GM21423 (cell line): ENCODE results near the gene SLC25A26.
A peak's percentile ranks its signal among the peaks of the same experiment; 100 is the strongest.
"Not testable (repeated sequence)": the region's sequence is repeated elsewhere in the genome, so short reads cannot be mapped to it uniquely, and the experiment has no call there.

ENCODE experiments used
- ATAC-seq: cut with Tn5 transposase; IDR thresholded peaks from one replicate; pipeline ENCODE4 v1.9.1; 2021; ENCODE audit warnings: mild to moderate bottlenecking, moderate library complexity; ENCODE audit not compliant: unreplicated experiment

Gene SLC25A26

GRCh38 chr3:66406163-66406562 is 185.4 kb downstream of the SLC25A26 start:
- ATAC-seq = no peak

DNA sequence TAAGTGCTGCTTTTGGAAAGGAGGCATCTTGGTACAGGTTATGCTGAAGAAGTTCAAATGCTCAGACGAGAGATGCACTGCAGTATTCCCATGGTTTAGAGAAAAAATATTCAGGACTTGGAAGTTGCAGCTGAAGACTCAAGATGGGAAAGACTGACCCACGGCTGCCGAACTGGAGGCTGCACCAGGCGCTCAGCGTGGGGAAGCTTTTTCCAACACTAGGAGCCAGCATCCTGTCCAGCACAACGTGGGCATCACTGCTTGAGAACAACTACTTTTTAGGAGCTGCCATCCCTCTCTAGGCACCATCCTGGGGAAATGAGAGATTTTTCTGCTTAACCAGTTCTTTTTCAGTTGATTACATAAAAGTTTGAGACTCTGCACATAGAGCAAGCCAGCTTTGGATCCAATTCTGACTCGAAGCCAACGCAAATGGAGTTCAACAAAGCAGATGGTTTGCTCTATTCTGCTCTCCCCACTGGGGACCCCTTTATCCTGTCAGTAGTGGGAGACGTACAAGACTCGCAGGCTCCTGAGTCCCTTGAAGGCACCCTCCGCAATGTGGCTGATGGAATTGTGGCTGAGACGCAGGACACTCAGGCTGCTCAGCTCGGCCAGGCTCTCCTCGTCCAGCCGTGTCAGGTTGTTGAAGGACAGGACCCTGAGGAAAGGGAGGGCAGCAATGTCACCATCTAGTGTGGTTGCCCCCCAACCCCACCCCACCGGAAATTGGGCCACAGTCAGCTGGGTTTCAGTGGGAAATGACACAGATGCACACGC is 186.2 kb downstream of the SLC25A26 start:
- ATAC-seq = no peak

GRCh38 chr3:66407611-66408218 is 186.9 kb downstream of the SLC25A26 start:
- peak; percentile 84 for ATAC-seq

DNA sequence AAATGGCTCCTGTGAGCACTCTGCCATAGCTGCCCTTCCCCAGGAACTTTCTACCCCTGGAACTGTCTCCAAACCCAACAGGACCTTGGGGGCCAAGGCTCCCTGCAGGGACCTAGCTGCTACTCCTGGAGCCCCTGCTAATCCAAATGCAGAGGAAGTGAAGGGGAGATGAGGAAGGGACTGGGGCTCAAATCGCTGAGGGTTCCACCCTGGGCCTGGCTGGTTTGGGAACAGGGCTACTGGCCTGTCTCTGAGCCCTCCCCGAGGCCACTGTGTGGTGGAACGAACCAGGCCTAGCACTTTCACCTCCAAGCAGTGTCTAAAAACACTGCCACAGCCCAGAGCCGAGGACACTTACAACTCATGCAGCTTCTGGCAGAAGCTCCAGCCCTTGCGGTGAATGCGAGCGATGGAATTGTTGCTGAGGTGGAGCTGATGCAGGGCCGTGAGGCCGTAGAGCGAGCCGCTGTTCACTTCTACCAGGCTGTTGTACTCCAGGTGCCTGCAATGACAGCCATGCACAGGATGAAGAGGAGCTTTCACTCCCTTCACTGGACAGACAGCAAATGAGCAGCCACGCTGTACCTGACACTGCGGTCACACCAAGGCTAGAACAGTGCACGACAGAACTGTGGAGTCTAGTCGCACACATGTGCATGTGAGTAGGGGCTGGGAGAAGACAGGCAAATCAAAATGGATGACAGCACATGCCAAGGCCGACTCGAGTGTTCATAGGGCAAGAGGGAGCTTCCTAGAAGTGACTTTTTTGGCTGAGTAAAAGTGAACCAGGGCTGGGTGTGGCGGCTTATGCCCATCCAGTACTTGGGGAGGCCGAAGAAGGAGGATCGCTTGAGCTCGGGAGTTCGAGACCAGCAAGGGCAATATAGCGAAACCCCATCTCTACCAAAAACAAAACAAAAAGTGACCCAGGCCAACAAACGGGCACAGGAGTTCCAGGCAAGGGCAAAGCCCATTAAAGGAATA is 189.3 kb downstream of the SLC25A26 start:
- no peak for ATAC-seq

GRCh38 chr3:66410976-66411375 is 190.2 kb downstream of the SLC25A26 start:
- ATAC-seq = no peak

DNA sequence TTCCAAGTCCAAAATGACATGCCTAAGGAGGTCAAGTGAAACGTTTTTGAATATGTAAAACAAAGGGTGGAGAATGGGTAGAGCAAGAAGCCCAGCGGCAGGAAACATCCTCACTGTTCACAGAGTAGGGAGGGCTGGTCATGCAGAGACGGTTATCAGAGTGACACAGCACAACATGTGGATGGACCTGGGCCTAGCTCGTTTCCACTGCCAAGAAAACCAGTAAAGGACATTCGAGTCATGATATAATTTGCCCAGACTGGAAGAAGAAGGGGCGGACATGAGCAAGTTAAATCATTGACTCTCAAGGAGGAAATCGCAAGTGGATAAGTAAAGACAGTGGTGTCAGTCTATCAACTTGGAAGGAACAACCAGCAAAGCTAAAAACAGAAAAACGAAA is 190.7 kb downstream of the SLC25A26 start:
- no peak for ATAC-seq

DNA sequence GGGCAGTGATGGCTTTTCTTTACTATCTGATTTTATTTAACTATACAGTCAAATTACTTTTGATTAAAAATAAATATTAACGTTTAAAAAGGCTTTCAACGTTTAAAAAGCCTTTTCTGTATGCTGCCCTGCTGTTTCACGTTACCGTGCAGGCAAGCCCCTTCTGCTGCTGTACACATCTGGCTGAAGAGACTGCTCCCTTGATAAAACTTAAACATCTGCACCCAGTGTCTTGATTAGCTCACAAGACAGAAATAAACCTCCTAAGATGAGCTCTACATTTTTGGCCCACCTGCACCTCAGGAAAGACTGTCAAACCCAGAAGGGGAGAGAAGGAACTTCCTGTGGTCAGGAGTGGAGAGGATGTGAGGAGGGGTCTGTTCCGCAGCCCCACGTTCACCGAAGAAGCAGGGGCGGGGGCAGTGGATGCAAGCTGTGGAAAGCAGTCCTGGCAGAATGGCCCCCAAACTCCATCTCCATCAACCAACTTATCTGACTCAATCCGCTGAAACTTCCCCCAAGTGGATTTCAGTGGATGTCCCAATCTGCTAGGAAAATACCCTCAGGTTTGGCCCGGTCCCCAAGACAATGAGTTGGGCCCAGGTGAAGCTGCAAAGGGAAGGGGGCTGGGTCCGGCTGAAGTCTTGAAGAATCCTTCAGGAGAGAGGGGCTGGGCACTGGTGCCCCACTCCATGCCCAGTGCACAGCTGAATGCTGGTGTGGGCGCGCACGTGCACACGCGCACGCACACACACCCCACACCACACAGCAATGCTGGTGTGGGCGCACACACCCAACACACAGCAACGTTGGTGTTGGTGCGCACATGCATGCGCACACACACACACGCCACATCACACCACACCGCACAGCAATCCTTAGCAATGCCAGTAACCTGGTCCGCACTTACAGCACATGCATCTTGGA is 191.4 kb downstream of the SLC25A26 start:
- ATAC-seq = no peak

DNA sequence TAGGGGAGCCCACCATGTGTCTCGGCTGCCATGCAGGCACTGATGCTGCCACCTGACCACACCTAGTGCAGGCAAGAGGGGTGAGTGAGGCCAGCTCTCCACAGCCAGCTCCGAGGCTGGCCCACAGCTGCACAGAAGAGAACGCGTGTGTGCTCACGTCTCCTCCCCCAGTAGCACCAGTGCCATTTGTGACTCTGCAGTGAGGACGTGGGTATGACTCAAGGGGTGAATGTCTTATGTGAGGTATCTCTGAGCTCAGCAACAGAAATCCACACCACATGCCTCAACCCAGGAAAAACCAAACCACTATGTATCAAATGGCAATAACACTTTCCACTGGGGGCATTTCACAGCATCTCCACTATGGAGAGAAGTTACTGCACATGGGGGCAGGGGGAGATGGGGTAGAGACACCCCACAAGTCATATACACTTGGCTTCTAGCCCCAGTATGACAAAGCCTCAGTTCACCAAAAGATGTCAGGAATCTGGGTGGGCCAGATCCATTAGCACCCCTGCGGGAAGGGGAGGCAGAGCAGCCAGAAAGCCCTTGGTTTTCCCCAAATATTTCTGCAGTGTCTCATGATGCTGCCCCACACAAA is 192.4 kb downstream of the SLC25A26 start:
- ATAC-seq = no peak

- ATAC-seq = no peak
Observed at GRCh38 chr3:66414846-66415245, 194.0 kb downstream of the SLC25A26 start.

DNA sequence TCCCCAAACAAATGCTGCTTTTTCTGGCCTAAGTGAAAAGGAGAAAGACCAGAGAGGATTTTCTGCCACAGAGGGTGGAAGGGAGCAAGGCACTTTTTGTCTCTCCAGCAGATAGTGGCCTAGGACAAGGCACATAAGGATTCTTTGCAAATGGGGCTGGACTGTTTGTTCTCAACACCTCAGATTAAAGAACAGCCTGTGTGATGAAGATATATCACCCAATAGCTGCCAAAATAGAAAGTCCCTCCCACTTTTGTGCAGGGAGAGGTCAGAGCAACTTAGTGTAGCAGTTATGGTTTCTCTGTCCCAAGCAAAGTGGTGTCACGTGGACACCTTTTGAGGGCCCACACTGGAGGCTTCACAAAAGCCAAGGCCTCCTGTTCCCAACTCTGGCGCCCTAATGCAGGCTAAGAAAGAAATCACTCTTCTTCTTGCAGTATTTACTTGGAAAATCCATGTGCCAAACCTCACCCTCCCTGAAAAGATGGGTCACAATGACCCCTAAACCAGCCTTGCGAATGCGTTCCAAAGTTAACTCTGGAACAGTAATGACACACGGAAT is 195.1 kb downstream of the SLC25A26 start:
- no peak for ATAC-seq

DNA sequence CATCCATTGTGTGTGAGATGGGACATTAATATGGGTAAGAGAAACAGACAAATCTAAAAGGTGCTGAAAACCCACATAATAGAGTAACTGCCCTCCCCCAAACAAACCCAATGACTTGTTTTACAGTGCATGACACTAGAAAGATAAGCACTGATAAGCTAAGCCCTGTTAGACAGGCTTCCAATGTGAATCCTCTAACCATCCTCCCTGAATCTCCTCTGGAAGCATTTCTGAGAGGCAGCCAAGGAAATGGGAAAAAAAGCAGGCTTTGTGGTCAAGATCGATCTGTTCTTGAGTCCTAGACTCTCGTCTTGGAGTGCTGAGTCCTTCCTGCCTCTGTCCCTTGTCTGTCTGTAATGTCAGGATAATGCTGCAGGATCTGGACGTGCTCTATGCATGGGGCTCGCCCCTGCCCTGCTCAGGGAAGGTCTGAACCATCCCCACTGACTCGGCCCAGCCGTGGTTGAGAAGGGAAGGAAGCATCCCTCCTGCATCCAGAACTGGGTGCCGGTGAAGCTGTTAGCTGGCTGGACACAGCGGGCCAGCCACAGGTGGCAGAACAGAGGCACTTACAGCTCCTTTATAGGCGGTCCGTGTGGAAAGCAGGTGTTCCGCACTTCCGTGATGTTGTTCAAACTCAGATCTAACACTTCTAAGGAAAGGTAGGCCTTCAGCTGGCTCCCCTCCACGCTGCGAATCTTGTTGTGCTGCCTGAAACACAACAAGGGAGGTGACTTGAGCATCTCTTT is 195.9 kb downstream of the SLC25A26 start:
- no peak for ATAC-seq

DNA sequence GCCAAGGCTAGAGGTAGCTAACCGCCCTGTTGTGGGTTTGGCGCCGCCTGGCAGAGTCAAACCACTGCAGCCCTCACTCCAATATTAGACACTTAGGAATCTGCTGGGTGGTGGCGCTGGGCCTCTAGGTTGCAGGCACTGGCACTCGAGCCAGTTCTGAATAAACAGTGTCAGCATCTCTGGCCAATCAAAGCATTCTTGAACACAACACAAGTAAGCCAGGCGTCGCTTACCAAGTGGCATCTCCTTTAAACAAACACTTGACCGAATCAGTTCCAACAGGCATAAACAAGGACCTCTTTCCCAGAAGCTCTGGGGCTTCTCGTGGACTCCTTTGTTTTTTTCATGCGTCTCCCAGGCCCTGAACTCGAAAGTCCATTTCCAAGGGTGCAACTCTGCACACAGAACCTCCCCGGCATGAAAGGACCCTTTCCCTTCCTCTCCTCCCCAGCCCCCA is 197.7 kb downstream of the SLC25A26 start:
- no peak for ATAC-seq

DNA sequence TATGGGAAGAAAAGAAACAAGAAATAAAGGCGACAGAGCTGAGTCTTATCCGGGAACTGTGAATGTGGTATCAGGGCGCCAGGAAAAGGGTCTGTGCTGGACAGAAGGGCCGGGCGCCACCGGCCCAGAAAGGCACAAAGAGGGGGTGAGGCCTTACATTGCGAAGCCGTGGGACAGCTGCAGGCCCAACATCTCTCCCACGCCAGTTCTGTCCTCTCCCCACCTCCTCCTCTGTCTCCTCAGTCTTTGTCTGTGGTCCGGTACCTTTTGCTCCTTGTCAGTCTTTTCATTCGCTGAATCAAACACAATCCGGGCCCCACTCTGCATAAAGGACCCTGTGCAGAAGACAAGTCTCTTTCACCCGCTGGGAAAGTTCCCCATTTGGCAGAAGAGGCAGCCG is 198.2 kb downstream of the SLC25A26 start:
- no peak for ATAC-seq

GRCh38 chr3:66421144-66421543 is 200.3 kb downstream of the SLC25A26 start:
- ATAC-seq = not testable (repeated sequence)

DNA sequence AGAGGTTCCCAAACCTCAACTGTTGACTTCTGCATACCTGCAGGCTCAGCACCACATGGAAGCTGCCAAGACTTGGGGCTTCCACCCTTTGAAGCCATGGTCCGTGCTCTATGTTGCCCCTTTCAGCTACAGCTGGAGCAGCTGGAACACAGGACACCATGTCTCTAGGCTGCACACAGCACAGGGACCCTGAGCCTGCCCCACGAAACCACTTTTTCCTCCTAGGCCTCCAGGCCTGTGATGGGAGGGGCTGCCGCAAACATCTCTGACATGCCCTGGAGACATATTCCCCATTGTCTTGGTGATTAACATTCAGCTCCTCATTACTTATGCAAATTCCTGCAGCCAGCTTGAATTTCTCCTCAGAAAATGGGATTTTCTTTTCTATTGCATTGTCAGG is 201.1 kb downstream of the SLC25A26 start:
- ATAC-seq = not testable (repeated sequence)

DNA sequence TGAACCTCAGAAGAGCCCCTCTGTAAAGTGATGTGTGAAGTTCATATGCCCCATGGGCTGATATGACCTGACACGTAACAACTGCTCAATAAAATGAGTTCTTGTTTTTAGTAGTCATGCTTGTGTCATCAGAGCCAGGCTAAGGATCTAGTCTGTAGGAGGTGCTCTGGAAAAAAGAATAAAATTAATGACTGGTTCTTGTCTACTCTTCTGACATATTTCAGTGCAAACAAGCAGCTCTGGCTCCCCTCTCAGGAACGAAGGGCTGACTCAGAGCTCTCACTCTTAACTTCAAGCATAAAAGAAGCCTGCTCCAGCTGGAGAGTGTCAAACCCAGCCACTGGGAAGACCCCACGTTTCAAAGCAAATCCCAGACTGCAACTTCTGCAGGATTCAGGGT is 203.0 kb downstream of the SLC25A26 start:
- no peak for ATAC-seq

- ATAC-seq = no peak
Observed at GRCh38 chr3:66425032-66425431, 204.2 kb downstream of the SLC25A26 start.

GRCh38 chr3:66425576-66426114 is 204.8 kb downstream of the SLC25A26 start:
- ATAC-seq = no peak

DNA sequence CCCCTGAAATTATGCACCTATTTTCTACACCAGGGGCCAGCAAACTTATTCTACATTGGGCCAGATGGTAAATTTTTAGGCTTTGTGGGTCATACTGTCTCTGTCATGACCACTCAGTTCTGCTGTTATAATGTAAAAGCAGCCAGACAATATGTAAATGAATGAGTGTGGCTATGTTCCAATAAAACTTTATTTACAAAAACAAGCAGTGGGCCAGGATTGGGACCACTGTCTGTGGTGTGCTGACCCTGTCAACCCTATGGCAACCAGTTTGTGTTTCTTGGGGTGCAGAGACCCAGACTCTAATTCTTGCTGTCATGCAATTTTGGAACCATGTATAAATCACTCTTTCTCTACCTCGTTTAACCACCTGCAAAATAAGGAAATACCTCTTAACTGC is 205.3 kb downstream of the SLC25A26 start:
- no peak for ATAC-seq
